HG03097 (cell line): ENCODE measurements around the gene CAPN12.

Experiments used
- ATAC-seq: cut with Tn5 transposase; IDR thresholded peaks from one replicate; pipeline ENCODE4 v1.9.1; 2021; ENCODE audit not compliant: unreplicated experiment, low FRiP score

CAPN12 gene

GRCh38 chr19:38739440-38740256 is 4.6 kb downstream of the CAPN12 start:
- ATAC-seq: no peak

GRCh38 chr19:38737921-38738737 is 6.1 kb downstream of the CAPN12 start:
- ATAC-seq: no peak

- no peak for ATAC-seq
Measured at GRCh38 chr19:38737281-38737865, 6.9 kb downstream of the CAPN12 start.

GRCh38 chr19:38736413-38737280 is 7.6 kb downstream of the CAPN12 start:
- ATAC-seq: no peak

GRCh38 chr19:38736036-38736412 is 8.2 kb downstream of the CAPN12 start:
- ATAC-seq: no peak

- ATAC-seq: no peak
Measured at GRCh38 chr19:38735257-38735686, 9.0 kb downstream of the CAPN12 start.

GRCh38 chr19:38734426-38735256 is 9.6 kb downstream of the CAPN12 start:
- ATAC-seq: no peak

GRCh38 chr19:38734176-38734425 is 10.2 kb downstream of the CAPN12 start:
- no peak for ATAC-seq

- no peak for ATAC-seq
Measured at GRCh38 chr19:38733493-38734175, 10.6 kb downstream of the CAPN12 start.

- no peak for ATAC-seq
Measured at GRCh38 chr19:38733241-38733492, 11.1 kb downstream of the CAPN12 start.

- ATAC-seq: no peak
Measured at GRCh38 chr19:38731654-38732301, 12.5 kb downstream of the CAPN12 start.

GRCh38 chr19:38730731-38731589 is 13.3 kb downstream of the CAPN12 start:
- ATAC-seq: no peak

GRCh38 chr19:38730470-38730730 is 13.9 kb downstream of the CAPN12 start:
- no peak for ATAC-seq

GRCh38 chr19:38729653-38730469 is 14.4 kb downstream of the CAPN12 start:
- ATAC-seq: no peak

- ATAC-seq: no peak
Measured at GRCh38 chr19:38728752-38729541, 15.3 kb downstream of the CAPN12 start.

- no peak for ATAC-seq
Measured at GRCh38 chr19:38727868-38728660, 16.2 kb downstream of the CAPN12 start.
